Transverse colon (tissue), 4 donors: ENCODE data around the gene CAMK1G. TPM values are rescaled to one million over a fixed set of nuclear protein-coding genes. Genes with fewer than 3 reads are reported as not detected.

Experiments used
- DNase-seq: peaks from one replicate; pipeline ENCODE4 v3.0.0-alpha.2; 2019
- H3K27ac ChIP-seq, 4 donors: fragments of 200-600 bp; sonication (generic); 2 replicates each; pipeline ENCODE4 v1.5.1; 2016 to 2018; ENCODE audit warnings: inconsistent platforms in 4 of 4
- H3K27me3 ChIP-seq: fragments of 200-600 bp; sonication (generic); 2 replicates; pipeline ENCODE4 v1.5.1; 2017; ENCODE audit warnings: inconsistent platforms
- H3K36me3 ChIP-seq, 4 donors: fragments of 200-600 bp; sonication (generic); 2 replicates each; pipeline ENCODE4 v1.5.1; 2017 to 2019; ENCODE audit warnings: inconsistent platforms in 4 of 4
- H3K4me1 ChIP-seq, 4 donors: fragments of 200-600 bp; sonication (generic); 2 replicates each; pipeline ENCODE4 v1.5.1; 2017 to 2020; ENCODE audit warnings: inconsistent platforms in 4 of 4
- H3K4me3 ChIP-seq, 4 donors: fragments of 200-600 bp; sonication (generic); 1 replicate in 1 of 4; 2 replicates in 3 of 4; pipeline versions ENCODE4 v1.5.1 to v1.6.1; 2017 to 2019; ENCODE audit warnings: inconsistent platforms in 4 of 4
- H3K9me3 ChIP-seq, 2 donors: fragments of 200-600 bp; sonication (generic); 2 replicates each; pipeline ENCODE4 v1.5.1; 2017 to 2019; ENCODE audit warnings: inconsistent platforms in 2 of 2
- CTCF ChIP-seq, 5 experiments: fragments of 200-600 bp in 3 of 5; fragments of 450-650 bp in 2 of 5; sonication (generic) in 3 of 5; IDR thresholded peaks; 1 replicate in 2 of 5; 2 replicates in 3 of 5; pipeline ENCODE4 v1.5.1; 2016 to 2017; ENCODE audit warnings: antibody characterized with exemption in 5 of 5, inconsistent platforms in 3 of 5, mild to moderate bottlenecking in 2 of 5, moderate library complexity in 1 of 5
- EP300 ChIP-seq: sonication (generic); formaldehyde crosslinking; IDR thresholded peaks from one replicate; pipeline ENCODE4 v1.6.1; 2017; ENCODE audit warnings: antibody characterized with exemption, low read depth
- POLR2A ChIP-seq: fragments of 450-650 bp; IDR thresholded peaks from one replicate; pipeline ENCODE4 v1.6.1; 2016; ENCODE audit warnings: antibody characterized with exemption, mild to moderate bottlenecking, moderate library complexity
- POLR2AphosphoS5 ChIP-seq, 3 donors: sonication (generic); formaldehyde crosslinking; IDR thresholded peaks; one replicate each; pipeline ENCODE4 v1.6.1; 2016; ENCODE audit warnings: antibody characterized with exemption in 3 of 3
- WGBS, 2 donors: methylation state at CpG; one replicate each; pipeline ENCODE4 v1.1.5; 2018; ENCODE audit warnings: low coverage in 1 of 2; 5-methylcytosine and 5-hydroxymethylcytosine counted together
- in situ Hi-C, 4 donors: fragments of 200-750 bp; cut with MboI; loops; one replicate each; pipeline versions ENCODE4 v1.15.0 to v1.15.1; 2017; ENCODE audit warnings: low sequenced_read_pairs in 3 of 4, low pct_ligation_motif_present in 1 of 4, low pct_unique_long_range_greater_than_20kb in 1 of 4
- intact Hi-C: fragments of 100-400 bp; cut with DNase I; formaldehyde crosslinking; loops from one replicate; pipeline ENCODE4 v1.15.1; 2023; ENCODE audit warnings: low total_unique reads
- total RNA-seq, 4 donors: library from RNA; depleted of rRNA; stranded (reverse); fragments of >200 nt; gene quantifications; one replicate each; pipeline ENCODE4 v1.1.0, GENCODE V29; 2016

CAMK1G gene
- total RNA-seq, 4 donors from 2014 or later, result not detected

- DNase-seq, result no peak
- Histone ChIP-seq H3K36me3 (no peaks in the 10 kb centered on the region), H3K27me3 (no peaks in the 10 kb centered on the region), H3K27ac (no peak overlapping the region), H3K4me1 (peaks cover 0 to 4% (median 2%) of the 10 kb centered on the region in 4 donors), H3K4me3 (no peak overlapping the region), H3K9me3 (no peaks in the 10 kb centered on the region)
- intact Hi-C loops (no loop called here), in situ Hi-C loops (no loop called here)
- TF ChIP-seq POLR2AphosphoS5 (IDR thresholded peaks at IDR 0.05), result no peak
- TF ChIP-seq CTCF (IDR thresholded peaks at IDR 0.05), result no peak
- TF ChIP-seq POLR2A, result no peak
- no peak for TF ChIP-seq EP300
- WGBS, 2 donors, result 82 to 100% methylated on average over 1 to 5 of the region's 5 CpGs
Observed at GRCh38 chr1:209614151-209614420, 30.6 kb downstream of the CAMK1G start.

GRCh38 chr1:209614906-209615305 lies 31.4 kb downstream of the CAMK1G start:
- intact Hi-C loops, result no loop called here
- no peaks in the 10 kb centered on the region for H3K36me3 ChIP-seq

GRCh38 chr1:209616366-209617046 lies 33.0 kb downstream of the CAMK1G start:
- H3K36me3 ChIP-seq, result no peaks in the 10 kb centered on the region

More at GRCh38 chr1:209614906-209615305, 31.4 kb downstream of the CAMK1G start:
- 88 to 100% methylated on average over 1 to 5 of the region's 5 CpGs for WGBS, 2 donors
- in situ Hi-C loops, result no loop called here
- peaks cover 0 to 4% (median 3%) of the 10 kb centered on the region in 4 donors for H3K4me1 ChIP-seq
- no peak overlapping the region for H3K4me3 ChIP-seq
- DNase-seq, result no peak
- no peak overlapping the region for H3K27ac ChIP-seq
- H3K27me3 ChIP-seq, result no peaks in the 10 kb centered on the region
- H3K9me3 ChIP-seq, result no peaks in the 10 kb centered on the region
- TF ChIP-seq POLR2AphosphoS5 (IDR thresholded peaks at IDR 0.05) (no peak), EP300 (no peak), POLR2A (no peak), CTCF (IDR thresholded peaks at IDR 0.05) (no peak)

GRCh38 chr1:209617047-209617673 lies 33.6 kb downstream of the CAMK1G start:
- no peak overlapping the region for H3K4me3 ChIP-seq
- DNase-seq, result no peak
- TF ChIP-seq POLR2AphosphoS5 (IDR thresholded peaks at IDR 0.05), result no peak
- no peak for TF ChIP-seq CTCF (IDR thresholded peaks at IDR 0.05)
- no peak for TF ChIP-seq EP300
- TF ChIP-seq POLR2A, result no peak
- 80 to 92% methylated on average over 1 to 10 of the region's 10 CpGs for whole genome bisulfite sequencing, 2 donors
- in situ Hi-C loops (no loop called here), intact Hi-C loops (no loop called here)
- peaks cover 6 to 25% (median 20%) of the 10 kb centered on the region in 4 donors for H3K4me1 ChIP-seq
- no peaks in the 10 kb centered on the region for H3K9me3 ChIP-seq
- H3K36me3 ChIP-seq, result no peaks in the 10 kb centered on the region
- no peak overlapping the region for H3K27ac ChIP-seq
- no peaks in the 10 kb centered on the region for H3K27me3 ChIP-seq

More at GRCh38 chr1:209616366-209617046, 33.0 kb downstream of the CAMK1G start:
- no peak for DNase-seq
- intact Hi-C loops (no loop called here), in situ Hi-C loops (no loop called here)
- TF ChIP-seq EP300, result no peak
- TF ChIP-seq POLR2A, result no peak
- Histone ChIP-seq H3K27ac (no peak overlapping the region), H3K4me1 (peaks cover 6 to 19% (median 17%) of the 10 kb centered on the region in 4 donors), H3K9me3 (no peaks in the 10 kb centered on the region), H3K4me3 (no peak overlapping the region), H3K27me3 (no peaks in the 10 kb centered on the region)
- 96 to 100% methylated on average over 3 to 5 of the region's 5 CpGs for WGBS, 2 donors
